ENCODE data around the gene IL1RAP. TPM values are rescaled to one million over a fixed set of nuclear protein-coding genes. Genes with fewer than 3 reads are reported as not detected.

IL1RAP gene
- total and polyA plus RNA-seq, 8 donors, result 20.1 to 32.5 (median 21.0) TPM

DNA sequence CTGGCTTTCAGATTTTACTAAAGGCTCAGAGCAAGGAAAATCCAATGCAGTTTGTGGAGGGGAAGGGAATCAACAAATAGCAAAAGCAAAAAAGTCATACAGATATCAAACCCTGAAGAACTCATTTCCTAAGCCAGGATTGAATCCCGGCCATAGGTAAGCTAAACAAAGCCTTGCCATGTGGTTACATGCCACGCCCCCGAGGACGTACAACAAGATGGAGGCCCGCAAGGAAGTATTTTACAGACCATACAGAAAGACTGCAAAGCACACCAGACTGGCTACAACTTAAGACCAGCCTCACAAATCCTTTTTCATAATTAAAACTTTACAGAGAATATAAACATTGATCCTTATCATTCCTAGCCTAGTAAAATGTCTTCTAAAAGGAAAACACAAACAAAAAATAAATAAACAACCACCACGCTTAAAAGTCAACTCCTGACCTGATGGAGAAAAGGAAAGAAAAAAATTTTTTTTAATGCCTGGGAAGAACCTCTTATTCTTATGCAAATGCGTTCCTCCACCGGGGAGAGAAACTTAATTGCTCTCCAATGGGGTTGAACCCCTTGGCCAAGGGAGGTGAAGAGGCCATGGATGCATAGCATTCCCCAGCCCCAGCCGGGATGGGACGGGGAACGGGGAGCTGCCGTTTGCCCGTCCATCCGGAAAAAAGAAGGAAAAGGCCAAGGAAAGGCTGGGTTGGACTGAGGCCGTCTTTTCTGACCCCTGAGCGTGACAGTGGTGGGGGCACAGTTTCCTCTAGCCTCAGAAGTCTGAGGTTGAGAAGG is 39.3 kb downstream of the IL1RAP start:
- intact Hi-C loops (cut with DNase I), result no loop called here
- Histone ChIP-seq H3K4me3 (no peak overlapping the region), H3K4me1 (no peaks in the 10 kb centered on the region), H3K27me3 (no peaks in the 10 kb centered on the region), H3K27ac (no peak overlapping the region), H3K9me3 (peaks cover 0 to 18% of the 10 kb centered on the region in 2 donors), H3K36me3 (peaks cover 0 to 14% of the 10 kb centered on the region in 2 donors)
- ATAC-seq (no peak), DNase-seq (no peak)
- TF ChIP-seq CTCF (IDR thresholded peaks at IDR 0.05), result no peak

- H3K27me3 ChIP-seq, result no peaks in the 10 kb centered on the region
- DNase-seq (no peak), ATAC-seq (no peak)
- H3K4me1 ChIP-seq, result no peaks in the 10 kb centered on the region
- intact Hi-C loops (cut with DNase I), result no loop called here
- H3K27ac ChIP-seq, result no peak overlapping the region
- H3K9me3 ChIP-seq, result peaks cover 0 to 18% of the 10 kb centered on the region in 2 donors
- H3K36me3 ChIP-seq, result peaks cover 0 to 14% of the 10 kb centered on the region in 2 donors
- H3K4me3 ChIP-seq, result no peak overlapping the region
- TF ChIP-seq CTCF (IDR thresholded peaks at IDR 0.05), result no peak
These were observed 40.3 kb downstream of the IL1RAP start for GRCh38 chr3:190554197-190554596.

DNA sequence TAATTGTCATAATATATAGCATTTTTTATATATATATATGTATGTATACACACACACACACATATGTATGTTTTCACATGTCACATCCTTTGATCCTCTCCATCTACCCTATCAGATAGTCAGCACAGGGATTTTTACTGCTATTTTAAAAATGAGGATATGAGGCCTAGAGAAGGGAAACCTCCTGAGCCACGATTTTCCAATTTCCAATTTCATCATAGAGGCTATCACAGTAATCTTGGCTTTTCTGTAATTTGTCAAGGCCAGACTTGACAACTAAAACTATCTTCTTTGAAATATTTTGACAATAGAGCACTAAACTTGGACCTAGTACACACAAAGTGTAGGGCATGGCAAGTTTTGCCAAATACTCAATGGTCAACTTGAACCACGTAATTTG is 42.5 kb downstream of the IL1RAP start:
- Histone ChIP-seq H3K27ac (no peak overlapping the region), H3K4me3 (no peak overlapping the region), H3K4me1 (no peaks in the 10 kb centered on the region), H3K9me3 (peaks cover 0 to 11% of the 10 kb centered on the region in 2 donors), H3K27me3 (no peaks in the 10 kb centered on the region), H3K36me3 (peaks cover 0 to 7% of the 10 kb centered on the region in 2 donors)
- TF ChIP-seq CTCF (IDR thresholded peaks at IDR 0.05), result no peak
- ATAC-seq (no peak), DNase-seq (no peak)
- intact Hi-C loops (cut with DNase I), result no loop called here

DNA sequence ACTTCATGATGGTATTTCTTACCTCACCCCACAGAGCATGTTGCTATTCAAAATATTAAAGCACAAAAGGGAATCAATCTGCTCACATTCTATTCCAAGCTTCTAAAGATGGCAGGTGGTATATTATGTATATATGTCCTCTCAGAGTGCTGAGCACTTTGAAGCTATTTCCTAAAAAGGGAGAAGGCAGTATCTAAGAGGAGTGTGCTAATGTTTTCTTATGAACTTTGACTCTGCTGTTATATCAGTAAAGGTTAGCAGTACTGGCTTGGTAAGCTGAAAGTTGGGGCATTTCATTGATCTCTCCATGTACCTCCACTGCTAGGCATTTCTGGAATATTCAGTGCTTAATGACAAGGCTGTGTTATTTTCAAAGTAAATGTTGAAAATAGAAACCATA is 43.4 kb downstream of the IL1RAP start:
- Histone ChIP-seq H3K27me3 (no peaks in the 10 kb centered on the region), H3K4me1 (no peaks in the 10 kb centered on the region), H3K27ac (no peak overlapping the region), H3K36me3 (peaks cover 0 to 7% of the 10 kb centered on the region in 2 donors), H3K4me3 (no peak overlapping the region), H3K9me3 (peaks cover 0 to 4% of the 10 kb centered on the region in 2 donors)
- no peak for TF ChIP-seq CTCF (IDR thresholded peaks at IDR 0.05)
- ATAC-seq, result no peak
- intact Hi-C loops (cut with DNase I), result no loop called here
- no peak for DNase-seq

DNA sequence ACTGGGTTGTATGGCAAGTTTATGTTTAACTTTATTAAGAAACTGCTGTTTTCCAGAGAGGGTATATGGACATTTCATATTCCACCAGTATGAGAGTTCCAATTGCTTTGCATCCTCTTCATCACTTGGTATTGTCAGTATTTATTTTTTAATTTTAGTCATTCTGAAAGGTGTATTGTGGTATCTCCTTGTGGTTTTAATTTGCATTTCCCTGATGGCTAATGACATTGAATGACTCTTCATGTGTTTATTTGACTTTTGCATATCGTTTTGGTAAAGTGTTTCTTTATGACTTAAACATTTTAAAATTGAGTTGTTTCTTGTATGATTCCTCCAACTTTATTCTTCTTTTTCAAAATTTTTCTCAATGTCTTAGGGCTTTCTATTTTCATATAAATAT is 44.4 kb downstream of the IL1RAP start:
- Histone ChIP-seq H3K27me3 (no peaks in the 10 kb centered on the region), H3K36me3 (peaks cover 0 to 7% of the 10 kb centered on the region in 2 donors), H3K4me3 (no peak overlapping the region), H3K9me3 (no peaks in the 10 kb centered on the region), H3K4me1 (no peaks in the 10 kb centered on the region), H3K27ac (no peak overlapping the region)
- intact Hi-C loops (cut with DNase I), result no loop called here
- DNase-seq (no peak), ATAC-seq (no peak)
- TF ChIP-seq CTCF (IDR thresholded peaks at IDR 0.05), result no peak

All from left lung (tissue), 10 donors.